NCI-H510A treated with DMSO at 0.1 percent for 48 hours (cell line): ENCODE results near the gene SSUH2.
"Not testable (repeated sequence)": the region's sequence is repeated elsewhere in the genome, so short reads cannot be mapped to it uniquely, and the experiment has no call there.

Experiments
- DNase-seq: peaks from one replicate; lab custom pipeline; 2025; lab: John Stamatoyannopoulos, UW

Gene SSUH2

GRCh38 chr3:8580434-8580833 lies 64.2 kb downstream of the SSUH2 start:
- DNase-seq, result not testable (repeated sequence)

DNA sequence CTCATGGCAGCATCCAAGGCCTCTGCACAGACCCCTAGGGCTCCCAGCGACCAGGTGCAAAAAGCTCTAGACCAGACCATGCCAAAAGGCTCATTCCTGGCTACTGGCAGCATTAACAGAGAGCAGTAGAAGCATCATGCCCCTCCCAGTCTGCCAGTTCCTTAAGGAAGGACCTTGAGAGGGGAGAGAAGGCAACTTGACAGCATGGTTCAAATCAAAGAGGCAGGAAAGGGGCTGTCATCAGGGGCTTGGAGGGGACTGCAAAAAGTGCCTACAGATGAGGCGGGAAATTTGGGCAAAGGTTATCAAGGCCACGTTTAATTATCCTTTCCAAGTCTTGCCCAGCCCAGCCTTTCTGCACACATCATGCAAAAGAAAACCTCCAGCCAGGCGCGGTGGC lies 64.7 kb downstream of the SSUH2 start:
- DNase-seq, result no peak

DNA sequence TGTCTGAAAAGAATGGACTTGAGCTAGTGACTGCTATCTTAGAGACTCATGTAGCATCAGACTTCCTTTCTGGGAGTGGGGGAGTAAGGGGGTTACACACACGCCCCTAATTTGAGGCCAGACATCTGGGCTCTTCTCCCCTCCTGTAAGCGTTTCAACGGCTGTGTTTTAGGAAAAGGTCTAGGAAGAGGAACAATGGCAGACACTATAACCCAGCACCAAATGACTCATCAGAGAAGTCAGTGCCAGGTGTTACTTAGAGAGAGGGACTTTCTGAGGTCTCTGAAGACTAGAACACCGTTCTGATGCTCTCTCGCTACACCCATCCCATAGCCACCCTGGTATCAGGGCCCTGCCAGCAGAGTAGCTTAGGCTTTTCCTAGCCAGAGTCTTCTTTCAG lies 65.5 kb downstream of the SSUH2 start:
- no peak for DNase-seq

GRCh38 chr3:8578282-8578681 lies 66.3 kb downstream of the SSUH2 start:
- no peak for DNase-seq

GRCh38 chr3:8576841-8577571 lies 67.6 kb downstream of the SSUH2 start:
- DNase-seq, result no peak

DNA sequence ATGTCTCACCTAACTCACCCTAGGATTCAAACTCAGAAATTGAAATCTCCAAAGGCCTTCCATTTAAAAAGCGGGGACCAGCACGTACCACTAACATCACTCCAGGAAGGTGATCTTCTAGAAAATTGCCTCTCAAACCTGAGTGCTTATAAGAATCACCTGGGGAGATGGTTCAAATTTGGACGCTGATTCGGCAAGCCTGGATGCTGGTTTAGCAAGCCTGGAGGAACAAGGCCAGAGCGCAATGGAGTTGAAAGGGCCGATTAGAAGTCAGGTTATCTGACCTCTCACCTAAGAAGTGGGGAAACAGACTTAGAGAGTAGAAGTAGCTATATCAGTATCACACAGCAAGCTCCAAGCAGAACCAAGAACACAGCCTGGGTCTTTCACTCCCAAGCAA lies 68.2 kb downstream of the SSUH2 start:
- no peak for DNase-seq

- no peak for DNase-seq
Measured at GRCh38 chr3:8575364-8576104, 69.1 kb downstream of the SSUH2 start.

DNA sequence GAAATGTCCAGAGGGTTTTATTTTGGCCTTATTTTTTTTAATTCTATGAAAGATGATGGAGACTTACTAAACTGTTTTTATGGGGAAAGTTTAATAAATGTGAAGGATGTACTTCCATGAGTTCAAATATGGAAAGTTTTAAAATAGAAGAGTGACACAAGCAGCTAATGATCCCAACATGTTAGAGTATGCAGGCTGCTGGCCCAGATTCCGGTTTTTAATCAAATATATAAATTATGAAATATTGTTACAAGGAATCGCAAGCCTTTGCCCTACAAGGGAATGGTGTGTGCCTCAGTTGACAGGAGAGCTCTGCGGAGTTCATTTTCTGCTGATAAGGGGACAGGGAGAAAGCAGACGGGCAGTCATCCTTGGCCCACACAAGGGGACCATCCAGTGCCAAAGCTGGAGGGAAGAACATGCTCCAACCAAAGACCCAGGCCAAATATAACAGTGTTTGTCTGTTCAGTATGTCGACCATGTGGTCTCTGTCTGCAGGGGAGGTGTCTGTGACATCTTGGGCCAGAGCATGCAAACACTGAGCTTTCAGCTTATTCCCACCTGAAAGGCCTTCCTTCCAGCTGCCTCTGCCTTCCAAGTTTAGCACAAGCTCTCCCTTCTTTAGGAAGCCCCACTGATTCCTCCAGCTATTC lies 69.8 kb downstream of the SSUH2 start:
- no peak for DNase-seq

DNA sequence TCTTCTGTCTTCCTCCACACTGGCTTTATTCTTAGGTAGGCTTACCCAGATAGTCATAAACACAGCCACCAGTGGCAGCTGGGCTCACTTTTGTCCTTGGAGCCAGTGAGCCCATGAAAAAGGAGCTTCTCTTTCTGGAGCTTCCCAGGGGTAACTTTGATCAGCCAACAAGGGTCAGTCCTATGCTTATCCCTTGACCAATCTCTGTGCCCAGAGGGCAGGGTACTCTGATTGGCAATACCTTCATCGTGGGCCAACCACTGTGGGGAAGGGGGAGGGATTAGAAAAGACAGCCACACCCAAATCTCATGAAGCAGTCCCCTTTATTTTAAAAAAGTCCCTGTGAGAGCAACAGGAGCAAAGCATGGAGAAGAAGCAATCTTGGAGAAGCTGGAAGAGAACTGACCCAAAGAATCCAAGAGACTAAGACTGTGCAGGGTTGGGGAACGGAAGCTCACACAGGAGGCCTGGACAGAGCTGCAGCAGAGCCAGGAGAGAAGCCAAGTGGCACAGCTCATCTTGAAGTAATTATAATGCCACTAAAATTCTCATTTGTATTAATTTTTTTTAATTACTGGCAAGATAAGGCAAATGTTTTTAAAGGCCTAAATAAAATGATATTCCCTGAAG lies 70.4 kb downstream of the SSUH2 start:
- DNase-seq, result no peak

- no peak for DNase-seq
Measured at GRCh38 chr3:8573342-8573926, 71.2 kb downstream of the SSUH2 start.

GRCh38 chr3:8571256-8571655 lies 73.3 kb downstream of the SSUH2 start:
- DNase-seq, result no peak
